Activated CD8-positive, alpha-beta T cell treated with anti-CD3 and anti-CD28 coated beads for 36 hours (primary cell): ENCODE data around the gene OGFR. TPM values are rescaled to one million over a fixed set of nuclear protein-coding genes. Genes with fewer than 3 reads are reported as not detected.

Experiments
- ATAC-seq: fragments of 200-7000 bp; cut with Tn5 transposase; one replicate; pipeline ENCODE4 v1.10.0; 2021; ENCODE audit warnings: mild to moderate bottlenecking, moderate library complexity
- CTCF ChIA-PET: fragments of 350-600 bp; sonication (Branson Sonifier 250); formaldehyde crosslinking; loops from one replicate; lab custom pipeline; 2021; ENCODE audit warnings: antibody characterized with exemption; lab: Charles Lee
- POLR2A ChIA-PET: fragments of 350-600 bp; sonication (Branson Sonifier 250); formaldehyde crosslinking; loops from one replicate; lab custom pipeline; 2021; ENCODE audit warnings: antibody characterized with exemption; lab: Charles Lee
- DNase-seq: peaks from one replicate; pipeline ENCODE4 v3.0.0-alpha.2; 2020
- H3K27ac Mint-ChIP-seq: one replicate; pipeline ENCODE4 v1.8.0; 2021; ENCODE audit warnings: mild to moderate bottlenecking, mixed read lengths
- H3K27me3 Mint-ChIP-seq: one replicate; pipeline ENCODE4 v1.8.0; 2021; ENCODE audit warnings: mixed read lengths
- H3K36me3 Mint-ChIP-seq: one replicate; pipeline ENCODE4 v1.8.0; 2021; ENCODE audit warnings: low read depth, mixed read lengths
- H3K4me1 Mint-ChIP-seq: one replicate; pipeline ENCODE4 v1.8.0; 2021; ENCODE audit warnings: low read depth, mixed read lengths
- H3K4me3 Mint-ChIP-seq: one replicate; pipeline ENCODE4 v1.8.0; 2021; ENCODE audit warnings: mild to moderate bottlenecking, moderate library complexity, mixed read lengths
- H3K9me3 Mint-ChIP-seq: one replicate; pipeline ENCODE4 v1.8.0; 2021; ENCODE audit warnings: mixed read lengths
- CTCF ChIP-seq: fragments of 200-600 bp; IDR thresholded peaks from one replicate; pipeline ENCODE4 v1.8.0; 2022; ENCODE audit warnings: antibody characterized with exemption, mild to moderate bottlenecking
- intact Hi-C: fragments of 100-400 bp; cut with micrococcal nuclease; formaldehyde crosslinking; loops from one replicate; pipeline ENCODE4 v1.10.0; 2022
- total RNA-seq, 2 experiments: library from RNA; stranded (reverse); gene quantifications; one replicate each; pipeline ENCODE4 v1.2.3, GENCODE V29; 2021

The OGFR gene
- total RNA-seq, 2 experiments from 2014 or later = 53.6 to 55.2 TPM

GRCh38 chr20:62821726-62822210 is 17.1 kb downstream of the OGFR start:
- intact Hi-C loops = no loop called here
- CTCF ChIA-PET = interaction anchor here (2.0 kb wide), 1 partner anchor 13 kb away, joined by 12 read pairs; no protein-coding TSS in a partner anchor
- Mint-ChIP-seq H3K9me3 (no peaks in the 10 kb centered on the region), H3K4me1 (no peaks in the 10 kb centered on the region), H3K36me3 (no peaks in the 10 kb centered on the region), H3K4me3 (no peak overlapping the region), H3K27ac (no peak overlapping the region), H3K27me3 (peaks cover 4% of the 10 kb centered on the region)
- POLR2A ChIA-PET = no interaction called here
- no peak for TF ChIP-seq CTCF
- DNase-seq = no peak
- no peak for ATAC-seq

GRCh38 chr20:62822239-62822787 is 17.7 kb downstream of the OGFR start:
- no peak for ATAC-seq
- Mint-ChIP-seq H3K27me3 (peaks cover 4% of the 10 kb centered on the region), H3K27ac (no peak overlapping the region), H3K9me3 (no peaks in the 10 kb centered on the region), H3K36me3 (no peaks in the 10 kb centered on the region), H3K4me3 (no peak overlapping the region), H3K4me1 (no peaks in the 10 kb centered on the region)
- DNase-seq = no peak
- CTCF ChIA-PET = interaction anchor here (0.8 to 2.0 kb wide), 7 partner anchors 14 to 187 kb away, joined by 3 to 12 read pairs (median 4); no protein-coding TSS in a partner anchor
- POLR2A ChIA-PET = interaction anchor here (0.7 kb wide), 1 partner anchor 480 kb away, joined by 3 read pairs; no protein-coding TSS in a partner anchor
- TF ChIP-seq CTCF = no peak
- intact Hi-C loops = no loop called here

GRCh38 chr20:62822788-62823651 is 18.4 kb downstream of the OGFR start:
- peak; percentile 53 for TF ChIP-seq CTCF
- Mint-ChIP-seq H3K4me3 (no peak overlapping the region), H3K27me3 (peaks cover 4% of the 10 kb centered on the region), H3K4me1 (no peaks in the 10 kb centered on the region), H3K27ac (no peak overlapping the region), H3K9me3 (no peaks in the 10 kb centered on the region), H3K36me3 (no peaks in the 10 kb centered on the region)
- intact Hi-C loops = no loop called here
- DNase-seq (peak; percentile 75), ATAC-seq (peak; percentile 81)
- ChIA-PET CTCF (interaction anchor here (0.8 to 2.0 kb wide), 8 partner anchors 11 to 186 kb away, joined by 3 to 12 read pairs (median 4); no protein-coding TSS in a partner anchor), POLR2A (interaction anchor here (0.7 kb wide), 1 partner anchor 480 kb away, joined by 3 read pairs; no protein-coding TSS in a partner anchor)

GRCh38 chr20:62823688-62824475 is 19.2 kb downstream of the OGFR start:
- Mint-ChIP-seq H3K9me3 (no peaks in the 10 kb centered on the region), H3K4me3 (no peak overlapping the region), H3K4me1 (no peaks in the 10 kb centered on the region), H3K27me3 (no peaks in the 10 kb centered on the region), H3K27ac (no peak overlapping the region), H3K36me3 (no peaks in the 10 kb centered on the region)
- ATAC-seq (no peak), DNase-seq (no peak)
- POLR2A ChIA-PET = no interaction called here
- intact Hi-C loops = no loop called here
- CTCF ChIA-PET = interaction anchor here (1.0 to 2.0 kb wide), 6 partner anchors 12 to 131 kb away, joined by 3 to 12 read pairs (median 4); no protein-coding TSS in a partner anchor
- TF ChIP-seq CTCF = no peak
